GDM1 (cell line): ENCODE data around the gene SEC23B.
"Not testable (repeated sequence)": the region's sequence is repeated elsewhere in the genome, so short reads cannot be mapped to it uniquely, and the experiment has no call there.

ENCODE experiments used
- DNase-seq: peaks from one replicate; lab custom pipeline; 2025; lab: John Stamatoyannopoulos, UW

Gene SEC23B

DNA sequence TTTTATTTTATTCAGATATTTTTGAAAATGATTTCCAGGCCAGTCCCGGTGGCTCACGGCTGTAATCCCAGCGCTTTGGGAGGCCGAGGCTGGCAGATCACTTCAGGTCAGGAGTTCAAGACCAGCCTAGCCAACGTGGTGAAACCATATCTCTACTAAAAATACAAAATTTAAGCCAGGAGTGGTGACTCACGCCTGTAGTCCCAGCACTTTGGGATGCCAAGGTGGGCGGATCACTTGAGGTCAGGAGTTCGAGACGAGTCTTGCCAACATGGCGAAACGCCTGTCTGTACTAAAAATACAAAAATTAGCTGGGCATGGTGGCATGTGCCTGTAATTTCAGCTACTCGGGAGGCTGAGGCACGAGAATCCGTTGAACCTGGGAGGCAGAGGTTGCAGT, 19.0 kb downstream of the SEC23B start:
- not testable (repeated sequence) for DNase-seq

DNA sequence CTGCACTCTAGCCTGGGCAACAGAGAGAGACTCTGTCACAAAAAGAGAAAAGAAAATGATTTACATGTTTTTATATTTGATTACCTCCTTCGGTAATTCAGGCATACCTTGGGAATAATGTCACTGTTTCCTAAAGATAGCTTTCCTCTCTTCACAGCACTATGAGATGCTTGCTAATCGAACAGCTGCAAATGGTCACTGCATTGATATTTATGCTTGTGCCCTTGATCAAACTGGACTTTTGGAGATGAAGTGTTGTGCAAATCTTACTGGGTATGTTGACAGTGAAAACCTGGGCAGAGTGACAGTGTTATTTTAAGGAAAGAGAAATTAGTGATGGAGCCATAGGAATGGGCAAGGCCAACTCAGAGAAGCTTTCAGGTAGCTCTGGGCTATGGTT, 19.6 kb downstream of the SEC23B start:
- DNase-seq = no peak

DNA sequence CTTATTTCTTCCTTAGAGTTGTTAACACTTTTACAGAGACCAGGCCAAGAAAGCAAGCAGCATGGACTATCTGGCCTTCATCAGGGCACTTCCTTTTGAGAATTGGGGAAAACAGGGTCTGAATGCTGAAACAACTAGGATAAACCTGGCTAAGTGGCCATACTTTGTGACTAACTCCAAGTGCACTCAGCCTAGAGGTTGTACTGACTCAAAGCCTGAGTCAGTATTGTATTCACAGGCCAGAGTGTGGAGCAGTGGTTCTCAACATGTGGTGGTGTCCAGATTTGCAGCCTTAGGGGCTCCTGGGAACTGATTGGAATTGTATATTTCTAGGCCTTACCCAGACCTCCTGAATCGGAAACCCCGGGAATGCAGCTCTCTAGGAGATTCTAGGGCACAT, 20.1 kb downstream of the SEC23B start:
- DNase-seq = no peak

DNA sequence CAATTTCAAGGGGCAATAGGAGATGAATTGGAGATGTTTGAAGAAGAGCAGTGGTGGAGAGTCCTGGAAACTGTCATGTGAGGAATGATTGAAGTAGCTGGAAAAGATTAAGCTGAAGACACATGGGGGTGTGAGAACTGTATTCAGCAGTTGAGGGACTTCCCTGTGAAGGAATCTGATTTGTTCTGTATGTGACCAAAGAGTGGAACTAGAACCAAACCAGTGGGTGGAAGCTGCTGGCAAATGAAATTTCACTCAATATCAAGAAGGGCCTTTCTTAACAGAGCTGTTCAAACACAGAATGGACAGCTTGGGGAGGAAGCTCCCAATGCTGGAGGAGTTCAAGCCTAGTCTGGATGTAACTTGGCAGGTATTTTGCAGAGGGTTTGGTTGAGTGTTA, 21.3 kb downstream of the SEC23B start:
- DNase-seq = no peak

DNA sequence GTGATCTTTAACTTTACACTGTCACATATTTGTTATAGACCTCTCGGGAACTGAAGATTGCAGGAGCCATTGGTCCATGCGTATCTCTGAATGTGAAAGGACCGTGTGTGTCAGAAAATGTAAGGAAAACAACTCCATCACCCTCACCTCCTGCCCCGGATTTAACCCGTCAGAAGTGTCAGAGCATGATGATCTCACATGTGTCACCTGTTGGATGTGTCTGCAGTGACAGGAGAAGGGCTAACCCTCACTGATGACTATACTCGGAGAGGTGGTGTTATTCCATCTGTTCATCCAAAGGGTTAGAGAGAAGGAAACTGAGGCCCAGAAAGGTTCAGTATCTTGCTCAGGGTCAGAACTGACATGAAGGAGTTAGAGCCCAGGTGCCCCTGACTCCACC, 24.9 kb downstream of the SEC23B start:
- no peak for DNase-seq

DNA sequence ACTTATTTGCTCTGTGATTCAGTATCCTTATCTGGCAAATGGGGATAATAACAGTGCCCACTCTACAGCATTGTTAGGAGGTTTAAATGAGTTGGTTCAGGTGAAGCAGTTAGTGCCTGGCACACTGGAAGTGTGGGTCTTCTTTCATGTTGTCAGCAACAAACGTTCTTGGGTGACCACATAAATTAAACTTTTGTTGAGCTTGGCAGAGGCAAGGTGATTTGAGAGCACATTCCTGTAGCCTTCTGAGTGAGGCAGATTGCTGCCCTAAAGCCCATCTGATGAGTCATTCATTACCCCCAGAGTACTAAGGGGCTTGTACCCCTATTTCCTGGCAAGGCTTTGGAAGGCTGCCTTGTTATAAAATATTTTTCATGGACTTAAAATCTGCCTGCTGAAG, 25.8 kb downstream of the SEC23B start:
- DNase-seq = no peak

DNA sequence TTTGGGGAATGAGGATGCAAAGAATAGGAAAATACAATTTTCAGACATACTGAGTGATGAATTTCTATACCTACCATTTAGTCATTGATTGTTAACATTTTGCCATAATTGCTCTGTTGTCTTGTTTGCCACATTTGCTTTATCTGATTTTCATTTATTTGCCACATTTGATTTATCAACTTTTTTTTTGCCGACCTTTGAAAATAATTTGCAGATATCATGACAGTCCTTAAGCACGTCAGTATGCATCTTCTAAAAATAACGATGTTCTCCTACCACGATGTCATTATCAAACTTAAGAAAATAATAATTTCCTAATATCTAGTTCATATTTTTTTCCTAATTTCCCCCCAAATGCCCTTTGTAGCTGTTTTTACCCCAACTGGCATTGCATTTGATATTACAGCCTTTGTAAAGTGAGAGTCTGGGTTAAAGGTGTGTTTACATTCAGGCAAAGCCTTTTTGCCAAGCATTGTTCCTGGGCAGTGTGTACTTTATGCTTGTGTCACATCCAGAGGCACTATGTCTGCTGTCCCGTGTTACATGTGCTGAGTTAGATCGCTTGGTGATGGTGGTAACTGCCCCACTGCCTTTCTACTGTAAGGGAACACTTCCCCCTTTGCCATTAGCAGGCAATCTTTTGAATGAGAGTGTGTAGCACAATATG, 26.4 kb downstream of the SEC23B start:
- DNase-seq = no peak

DNA sequence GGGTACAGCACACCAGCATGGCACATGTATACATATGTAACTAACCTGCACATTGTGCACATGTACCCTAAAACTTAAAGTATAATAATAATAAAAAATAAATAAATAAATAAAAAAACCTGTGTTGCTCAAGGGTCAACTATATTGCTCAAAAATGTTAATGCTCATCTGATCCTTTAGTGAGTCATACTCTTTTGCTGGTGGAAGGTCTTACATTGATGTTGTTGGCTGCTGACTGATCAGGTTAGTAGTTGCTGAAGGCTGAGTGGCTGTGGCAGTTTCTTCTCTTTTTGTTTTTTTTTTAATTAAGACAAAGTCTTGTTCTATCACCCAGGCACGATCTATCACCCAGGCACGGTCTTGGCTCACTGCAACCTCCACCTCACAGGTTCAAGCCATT, 29.9 kb downstream of the SEC23B start:
- DNase-seq = no peak

DNA sequence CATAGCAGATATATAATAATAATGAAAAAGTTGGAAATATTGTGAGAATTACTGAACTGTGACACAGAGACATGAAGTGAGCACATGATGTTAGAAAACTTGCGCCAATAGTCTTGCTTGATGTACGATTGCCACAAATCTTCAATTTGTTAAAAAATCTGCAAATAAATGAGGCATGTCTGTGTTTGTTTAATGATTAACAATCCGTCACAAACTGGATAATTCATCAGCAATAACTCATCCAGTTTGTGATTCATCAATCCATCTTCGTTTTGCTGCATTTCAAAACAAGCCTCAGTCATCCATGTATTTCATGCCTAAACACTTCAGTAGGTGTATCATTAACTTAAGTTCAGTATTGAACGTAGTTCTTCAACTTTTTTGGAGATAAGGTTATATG, 34.0 kb downstream of the SEC23B start:
- DNase-seq = no peak

DNA sequence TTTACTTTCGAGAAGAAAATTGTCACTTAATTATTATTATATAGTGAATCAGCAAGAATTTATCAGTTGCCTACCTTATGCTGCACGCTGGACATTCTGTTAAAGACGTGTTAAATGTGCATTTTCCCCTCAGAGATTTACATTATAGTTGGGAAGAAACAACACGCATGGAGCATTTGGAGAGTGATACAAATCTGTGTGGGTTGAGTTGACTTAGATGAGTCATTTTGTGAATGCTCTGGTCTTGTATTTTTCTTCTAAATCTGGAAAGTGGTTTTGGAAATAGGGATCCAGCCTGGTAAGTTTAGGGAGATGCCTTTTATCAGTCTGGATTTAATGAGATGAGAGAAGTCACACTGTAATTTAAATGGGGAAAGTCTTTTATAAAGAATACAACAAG, 35.5 kb downstream of the SEC23B start:
- DNase-seq = no peak

DNA sequence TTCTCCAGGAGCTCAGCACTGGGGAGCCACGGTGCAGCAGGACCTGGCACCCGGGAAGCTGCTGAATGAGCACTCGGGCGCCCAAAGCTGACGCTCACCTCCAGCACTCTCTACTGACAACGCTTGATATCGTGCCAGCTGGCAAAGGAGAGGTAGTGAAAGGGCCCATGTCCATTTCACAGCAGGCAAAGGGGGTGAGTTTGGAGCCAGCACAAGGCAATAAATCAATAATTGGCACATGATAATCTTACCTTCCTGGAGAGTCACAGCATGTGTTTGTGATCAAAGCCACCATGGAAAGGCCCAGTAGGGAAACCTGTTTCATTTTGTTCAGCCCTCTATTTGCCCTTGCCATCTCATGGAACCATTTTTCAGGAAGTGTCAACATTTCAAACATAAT, 36.2 kb downstream of the SEC23B start:
- no peak for DNase-seq

DNA sequence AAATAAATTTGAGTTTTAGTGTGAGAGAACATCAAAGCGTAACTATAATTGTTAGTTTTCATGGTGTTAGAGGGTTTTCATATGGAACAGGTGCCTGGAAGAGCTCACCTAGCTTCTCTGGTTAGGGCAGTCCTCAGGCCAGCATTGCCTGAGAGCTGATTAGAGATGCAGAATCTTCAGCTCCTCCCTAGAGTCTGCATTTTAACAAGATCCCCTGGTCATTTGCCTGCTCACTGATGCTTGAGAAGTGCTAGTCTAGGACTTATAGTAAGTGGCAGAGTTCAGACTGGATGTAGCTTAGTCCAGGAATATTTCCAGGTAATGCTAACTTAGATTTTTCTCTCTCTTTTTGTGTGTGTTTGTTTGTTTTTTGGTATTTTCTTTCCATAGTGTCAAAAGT, 37.8 kb downstream of the SEC23B start:
- no peak for DNase-seq

DNA sequence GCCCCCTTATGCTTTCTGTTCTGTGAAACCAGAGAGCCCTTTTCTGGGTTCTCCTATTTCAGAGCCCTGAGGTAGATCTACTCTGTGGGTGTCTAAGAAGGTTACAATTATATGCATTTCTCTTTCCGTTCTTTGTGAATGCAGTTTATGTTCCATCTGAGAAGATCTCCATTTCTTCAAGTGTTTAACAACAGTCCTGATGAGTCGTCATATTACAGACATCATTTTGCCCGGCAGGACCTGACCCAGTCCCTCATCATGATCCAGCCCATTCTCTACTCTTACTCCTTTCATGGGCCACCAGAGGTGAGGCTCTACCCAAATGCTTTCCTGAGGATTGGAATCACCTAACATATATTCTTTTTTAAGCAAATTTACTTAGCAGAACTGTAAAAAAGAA, 40.7 kb downstream of the SEC23B start:
- DNase-seq = no peak

DNA sequence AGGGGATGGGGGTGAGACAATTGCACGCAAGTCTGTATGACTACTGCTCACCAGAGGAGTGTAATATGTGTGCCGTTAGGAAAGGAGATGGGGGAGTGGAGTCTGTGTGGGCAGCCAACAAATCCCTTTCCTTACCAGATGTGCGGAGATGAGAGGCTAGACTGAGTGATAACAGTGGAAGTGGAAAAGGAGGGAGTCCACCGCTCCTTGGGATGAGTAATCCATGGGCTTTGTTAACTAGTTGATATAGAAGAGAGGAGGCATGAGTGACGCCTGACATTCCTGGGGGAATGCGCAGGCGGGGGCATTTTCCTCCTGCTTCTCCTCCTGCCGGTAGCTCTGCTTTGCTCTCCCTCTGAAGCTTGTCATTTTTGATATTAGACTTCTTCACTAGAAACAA, 46.0 kb downstream of the SEC23B start:
- no peak for DNase-seq

DNA sequence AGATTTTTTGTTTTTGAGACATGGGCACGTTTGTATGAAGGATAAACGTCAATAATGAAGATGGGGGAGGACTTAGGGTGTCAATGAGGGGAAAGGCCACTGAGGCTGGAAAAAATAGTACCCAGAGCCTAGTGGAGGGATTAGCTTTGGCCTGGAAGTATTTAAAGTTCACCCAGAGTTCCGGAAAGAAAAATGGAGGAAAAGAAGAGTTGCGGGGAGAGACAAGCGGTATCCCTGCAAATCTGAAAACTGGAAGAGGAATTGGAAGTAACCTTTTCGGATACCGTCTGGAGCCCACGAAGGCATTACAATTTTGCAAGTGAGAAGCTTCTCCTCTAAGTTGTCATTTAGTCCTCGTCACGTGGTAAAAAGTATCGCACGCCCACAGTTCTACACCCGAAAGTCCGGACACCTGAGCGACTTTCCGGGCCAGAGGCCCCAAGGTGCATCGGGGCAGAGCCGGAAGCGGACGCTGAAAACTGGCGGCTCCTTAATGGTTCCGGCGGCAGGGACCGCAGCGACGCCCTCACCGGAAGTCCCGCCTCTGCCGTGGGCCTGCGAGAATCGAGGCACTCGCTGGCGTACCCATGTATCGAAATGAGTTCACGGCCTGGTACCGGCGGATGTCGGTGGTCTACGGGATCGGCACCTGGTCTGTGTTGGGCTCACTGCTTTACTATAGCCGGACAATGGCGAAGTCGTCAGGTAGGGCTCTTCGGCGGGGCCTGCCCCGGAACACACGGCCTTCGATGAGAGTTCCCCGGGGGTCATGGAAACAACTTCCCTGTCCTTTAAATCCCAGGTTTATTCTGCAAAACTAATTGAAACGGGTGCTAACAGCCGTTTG, 59.4 kb downstream of the SEC23B start, which contains the start of gene SMIM26:
TSS of gene SMIM26 (plus strand) at position 541 of the 847 bp plus-strand sequence. CDS start at position 588, 47 bp downstream.
- peak; percentile 90 for DNase-seq

DNA sequence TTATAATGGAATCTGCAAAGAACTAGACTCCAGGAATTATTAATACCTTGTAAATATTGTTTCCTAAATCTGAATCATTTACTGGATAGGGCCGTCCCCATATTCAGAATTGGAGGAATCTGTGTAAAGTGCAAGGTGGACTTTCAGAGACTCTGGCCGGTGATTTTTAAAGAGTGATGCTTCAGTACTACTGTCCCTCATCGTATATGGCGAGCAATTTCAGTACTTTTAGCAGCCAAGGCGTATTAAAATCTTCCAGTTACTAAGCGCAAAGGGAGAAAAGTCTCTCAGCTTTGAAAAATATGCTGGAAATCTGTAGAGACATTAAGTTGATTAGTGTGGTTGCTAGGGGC, 60.0 kb downstream of the SEC23B start:
- no peak for DNase-seq

DNA sequence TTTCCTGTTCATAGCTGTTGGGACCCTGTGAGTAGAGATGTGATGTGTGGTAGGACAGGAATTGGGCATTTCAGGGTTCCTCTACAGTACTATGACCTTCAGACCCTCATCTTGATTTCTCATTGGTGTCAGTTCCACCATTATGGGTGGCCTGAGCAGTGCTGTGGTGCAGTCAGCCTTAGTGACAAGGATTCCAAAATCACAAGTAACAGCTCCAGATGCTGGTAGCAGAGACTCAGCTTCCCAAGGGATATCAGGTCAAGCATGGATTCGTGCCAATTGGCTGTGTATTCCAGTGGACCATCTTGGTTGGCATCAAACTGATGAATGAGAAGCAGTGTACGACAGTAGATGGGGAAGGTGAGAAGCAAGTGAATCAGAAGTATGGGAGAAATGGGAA, 63.3 kb downstream of the SEC23B start:
- no peak for DNase-seq

DNA sequence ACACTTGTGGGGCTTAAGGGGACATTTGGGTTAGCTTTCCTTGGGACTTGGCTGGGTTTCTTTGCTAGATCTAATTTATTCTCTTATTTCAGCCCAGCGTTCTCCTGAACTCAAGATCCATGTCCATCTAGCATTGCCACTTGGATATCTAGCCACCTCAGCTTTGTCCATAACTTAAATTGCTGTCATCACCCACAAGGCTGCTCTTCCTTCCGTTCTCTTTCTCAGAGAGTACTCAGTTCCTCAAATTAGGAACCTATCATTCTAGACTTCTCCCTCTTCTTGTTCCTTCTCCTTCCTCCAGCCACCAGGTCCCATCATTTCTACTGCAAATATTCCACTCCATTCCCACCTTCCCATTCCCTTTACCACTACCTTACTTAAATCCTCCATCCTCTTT, 63.8 kb downstream of the SEC23B start:
- no peak for DNase-seq

DNA sequence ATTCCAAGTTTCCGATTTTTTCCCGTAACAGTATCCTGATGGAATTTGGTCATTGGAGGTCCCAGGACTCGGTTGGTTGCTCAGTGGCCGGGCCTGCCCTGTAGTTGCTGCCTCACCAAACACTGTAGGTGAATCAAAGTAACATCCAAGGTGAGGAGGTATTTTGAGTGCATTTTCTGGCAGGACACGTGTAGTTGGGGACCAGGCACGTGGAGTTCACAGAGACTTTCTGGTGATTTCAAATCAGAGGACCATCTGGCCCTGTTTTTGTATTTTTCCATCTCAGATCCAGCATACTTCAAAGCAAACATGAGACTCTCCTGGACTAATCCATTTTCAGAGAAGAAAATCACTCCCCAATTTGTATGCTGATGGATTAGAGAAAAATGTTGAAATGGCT, 70.2 kb downstream of the SEC23B start:
- DNase-seq = no peak

DNA sequence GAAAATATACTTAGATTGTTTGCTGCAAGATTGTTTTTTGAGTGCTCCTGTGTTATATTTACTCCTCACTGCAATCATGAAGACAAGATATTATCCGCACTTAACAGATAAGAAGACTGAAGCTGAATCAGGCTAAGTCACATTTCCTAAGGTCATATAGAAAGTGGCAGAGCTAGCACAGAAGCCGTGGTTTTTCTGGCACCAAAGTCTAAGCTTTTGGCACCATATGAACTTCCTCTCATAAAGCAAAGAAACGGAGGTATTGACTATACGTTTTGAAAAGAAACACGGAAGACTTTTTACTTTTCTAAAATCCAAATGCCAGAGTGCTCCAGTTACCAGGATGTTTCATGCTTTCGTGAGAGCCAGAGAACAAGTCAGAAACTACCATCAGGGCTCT, 70.8 kb downstream of the SEC23B start:
- no peak for DNase-seq

DNA sequence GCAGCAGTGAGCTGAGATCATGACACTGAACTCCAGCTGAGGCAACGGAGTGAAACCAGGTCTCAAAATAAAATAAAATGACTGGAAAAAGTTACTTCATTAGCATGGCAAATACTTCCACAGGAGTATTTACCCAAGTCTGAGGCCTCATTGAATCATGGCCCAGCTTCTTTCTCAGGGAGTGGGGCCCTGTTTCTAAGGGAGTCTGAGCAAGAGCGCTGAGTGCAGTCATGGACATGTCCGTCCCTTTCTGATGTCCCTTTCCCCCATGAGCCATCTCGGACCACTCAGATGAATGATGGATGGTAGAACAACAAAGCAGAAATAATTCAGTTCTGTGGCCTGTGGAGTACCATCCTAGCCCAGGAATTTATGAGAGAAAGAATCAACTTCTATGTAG, 72.3 kb downstream of the SEC23B start:
- DNase-seq = no peak

DNA sequence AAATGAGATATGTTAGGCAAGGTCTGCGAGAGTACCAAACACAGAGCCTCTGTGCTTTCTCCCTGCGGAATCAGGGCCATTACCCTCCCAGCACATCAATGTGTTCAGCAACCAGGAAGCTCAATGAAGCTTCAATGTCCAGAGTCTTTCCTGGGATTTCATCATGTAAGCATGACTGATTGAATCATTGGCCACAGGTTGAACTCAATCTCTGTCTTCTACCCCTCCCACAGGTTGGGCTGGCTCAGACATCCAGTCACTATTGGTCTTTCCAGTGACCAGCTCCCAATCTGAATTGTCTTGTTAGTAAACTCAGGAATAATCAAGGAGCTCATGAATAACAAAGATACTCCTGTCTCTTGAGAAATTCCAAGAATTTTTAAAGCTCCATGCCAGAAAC, 77.4 kb downstream of the SEC23B start:
- no peak for DNase-seq

DNA sequence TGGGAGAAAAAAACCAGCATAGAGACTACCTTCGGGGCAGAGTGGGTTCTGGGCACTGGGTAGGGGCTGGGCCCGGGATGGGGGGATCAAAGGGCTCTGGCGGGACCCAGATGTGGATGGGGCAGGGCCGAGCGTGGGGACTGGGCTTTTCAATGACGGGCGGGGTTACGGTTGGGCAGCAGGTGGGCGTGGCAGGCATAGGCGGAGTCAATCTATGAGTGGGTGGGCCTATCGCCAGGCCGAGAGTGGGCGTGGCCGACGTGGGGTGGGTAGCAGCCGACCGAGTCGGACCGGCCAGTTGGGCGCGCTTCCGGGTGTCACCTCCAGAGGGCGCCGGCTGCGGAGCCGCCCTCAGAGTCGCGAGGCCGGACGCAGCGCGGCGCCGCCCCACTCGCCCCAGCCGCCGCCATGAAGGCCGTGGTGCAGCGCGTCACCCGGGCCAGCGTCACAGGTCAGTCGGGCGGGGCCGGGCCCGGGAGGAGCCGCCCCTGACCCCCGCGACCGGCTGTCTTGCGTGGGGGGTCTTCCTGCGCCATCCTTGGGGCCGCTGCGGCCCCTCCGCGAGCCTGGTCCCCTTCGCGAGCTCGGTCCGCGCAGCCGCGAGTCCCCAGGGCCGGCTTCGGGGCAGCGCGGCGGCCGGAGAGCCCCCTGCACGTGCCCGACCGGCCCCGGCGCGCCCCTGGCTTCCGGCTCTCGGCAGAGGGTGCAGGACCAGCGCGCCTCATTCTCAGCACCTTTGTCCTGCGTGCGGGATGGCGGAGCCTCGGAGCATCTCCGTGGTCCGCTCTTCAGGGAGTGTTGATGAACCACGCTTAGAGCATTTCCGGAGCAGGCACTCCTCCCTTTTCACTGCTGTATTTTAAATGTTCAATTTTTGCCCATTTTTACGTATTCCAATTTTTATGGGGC, 80.2 kb downstream of the SEC23B start, which contains the start of gene DTD1:
TSS of gene DTD1 (plus strand) at position 390 of the 909 bp plus-strand sequence. CDS start at position 409, 19 bp downstream.
- peak; percentile 85 for DNase-seq
